ENCODE results near the gene CABLES1.

The CABLES1 gene

GRCh38 chr18:23243816-23244215 is 108.5 kb downstream of the CABLES1 start:
- no peak overlapping the region for H3K27ac ChIP-seq (ENCODE audit: poor library complexity, severe bottlenecking)
- H3K9me3 ChIP-seq (ENCODE audit: severe bottlenecking): no peaks in the 10 kb centered on the region
- TF ChIP-seq, protein P1, sequence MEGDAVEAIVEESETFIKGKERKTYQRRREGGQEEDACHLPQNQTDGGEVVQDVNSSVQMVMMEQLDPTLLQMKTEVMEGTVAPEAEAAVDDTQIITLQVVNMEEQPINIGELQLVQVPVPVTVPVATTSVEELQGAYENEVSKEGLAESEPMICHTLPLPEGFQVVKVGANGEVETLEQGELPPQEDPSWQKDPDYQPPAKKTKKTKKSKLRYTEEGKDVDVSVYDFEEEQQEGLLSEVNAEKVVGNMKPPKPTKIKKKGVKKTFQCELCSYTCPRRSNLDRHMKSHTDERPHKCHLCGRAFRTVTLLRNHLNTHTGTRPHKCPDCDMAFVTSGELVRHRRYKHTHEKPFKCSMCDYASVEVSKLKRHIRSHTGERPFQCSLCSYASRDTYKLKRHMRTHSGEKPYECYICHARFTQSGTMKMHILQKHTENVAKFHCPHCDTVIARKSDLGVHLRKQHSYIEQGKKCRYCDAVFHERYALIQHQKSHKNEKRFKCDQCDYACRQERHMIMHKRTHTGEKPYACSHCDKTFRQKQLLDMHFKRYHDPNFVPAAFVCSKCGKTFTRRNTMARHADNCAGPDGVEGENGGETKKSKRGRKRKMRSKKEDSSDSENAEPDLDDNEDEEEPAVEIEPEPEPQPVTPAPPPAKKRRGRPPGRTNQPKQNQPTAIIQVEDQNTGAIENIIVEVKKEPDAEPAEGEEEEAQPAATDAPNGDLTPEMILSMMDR (IDR thresholded peaks at IDR 0.05; ENCODE audit: poor library complexity, severe bottlenecking): no peak
- H3K4me1 ChIP-seq (ENCODE audit: insufficient read depth, poor library complexity, severe bottlenecking): no peaks in the 10 kb centered on the region
- no peak overlapping the region for H3K4me3 ChIP-seq (ENCODE audit: severe bottlenecking)
- no peaks in the 10 kb centered on the region for H3K36me3 ChIP-seq (ENCODE audit: low read depth)
- H3K27me3 ChIP-seq (ENCODE audit: insufficient read depth, poor library complexity, severe bottlenecking): no peaks in the 10 kb centered on the region
- DNase-seq (ENCODE audit: low spot score) (no peak), ATAC-seq (ENCODE audit: low read depth) (no peak)

GRCh38 chr18:23244401-23244800 is 109.1 kb downstream of the CABLES1 start:
- Histone ChIP-seq H3K27ac (ENCODE audit: poor library complexity, severe bottlenecking) (no peak overlapping the region), H3K9me3 (ENCODE audit: severe bottlenecking) (no peaks in the 10 kb centered on the region), H3K36me3 (ENCODE audit: low read depth) (no peaks in the 10 kb centered on the region), H3K27me3 (ENCODE audit: insufficient read depth, poor library complexity, severe bottlenecking) (no peaks in the 10 kb centered on the region), H3K4me3 (ENCODE audit: severe bottlenecking) (no peak overlapping the region), H3K4me1 (ENCODE audit: insufficient read depth, poor library complexity, severe bottlenecking) (no peaks in the 10 kb centered on the region)
- TF ChIP-seq, protein P1 (IDR thresholded peaks at IDR 0.05; ENCODE audit: poor library complexity, severe bottlenecking): no peak
- DNase-seq (ENCODE audit: low spot score): no peak
- ATAC-seq (ENCODE audit: low read depth): no peak

GRCh38 chr18:23245461-23245860 is 110.2 kb downstream of the CABLES1 start:
- TF ChIP-seq, protein P1 (IDR thresholded peaks at IDR 0.05; ENCODE audit: poor library complexity, severe bottlenecking): no peak
- H3K4me3 ChIP-seq (ENCODE audit: severe bottlenecking): no peak overlapping the region
- ATAC-seq (ENCODE audit: low read depth): no peak

DNA sequence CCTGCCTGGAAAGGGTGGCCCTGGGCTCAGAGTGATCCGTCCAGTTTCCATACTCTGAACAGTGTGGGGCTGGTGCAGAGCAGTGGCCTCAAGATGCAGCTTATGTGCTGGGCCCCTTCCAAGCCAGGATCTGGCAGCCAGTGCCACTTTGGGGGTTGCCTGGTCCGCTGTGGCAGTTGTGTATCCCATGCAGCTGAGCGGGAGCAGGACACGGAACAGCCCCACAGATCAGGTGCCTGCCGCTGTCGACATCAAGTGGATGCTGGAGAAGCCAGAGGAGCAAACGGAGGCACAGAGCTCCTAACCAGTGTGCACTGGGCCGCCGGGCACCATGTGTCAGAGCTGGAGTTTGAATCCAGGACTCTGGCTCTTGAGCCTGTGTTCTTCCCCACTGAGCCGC is 112.0 kb downstream of the CABLES1 start:
- no peaks in the 10 kb centered on the region for H3K27me3 ChIP-seq (ENCODE audit: insufficient read depth, poor library complexity, severe bottlenecking)
- no peak overlapping the region for H3K27ac ChIP-seq (ENCODE audit: poor library complexity, severe bottlenecking)
- H3K9me3 ChIP-seq (ENCODE audit: severe bottlenecking): no peaks in the 10 kb centered on the region
- DNase-seq (ENCODE audit: low spot score): no peak
- H3K36me3 ChIP-seq (ENCODE audit: low read depth): no peaks in the 10 kb centered on the region
- TF ChIP-seq, protein P1 (IDR thresholded peaks at IDR 0.05; ENCODE audit: poor library complexity, severe bottlenecking): no peak
- H3K4me3 ChIP-seq (ENCODE audit: severe bottlenecking): no peak overlapping the region
- no peak for ATAC-seq (ENCODE audit: low read depth)
- H3K4me1 ChIP-seq (ENCODE audit: insufficient read depth, poor library complexity, severe bottlenecking): no peaks in the 10 kb centered on the region

More at GRCh38 chr18:23245461-23245860, 110.2 kb downstream of the CABLES1 start:
- DNase-seq (ENCODE audit: low spot score): no peak
- no peaks in the 10 kb centered on the region for H3K4me1 ChIP-seq (ENCODE audit: insufficient read depth, poor library complexity, severe bottlenecking)
- H3K27ac ChIP-seq (ENCODE audit: poor library complexity, severe bottlenecking): no peak overlapping the region
- H3K36me3 ChIP-seq (ENCODE audit: low read depth): no peaks in the 10 kb centered on the region
- H3K27me3 ChIP-seq (ENCODE audit: insufficient read depth, poor library complexity, severe bottlenecking): no peaks in the 10 kb centered on the region
- H3K9me3 ChIP-seq (ENCODE audit: severe bottlenecking): no peaks in the 10 kb centered on the region

DNA sequence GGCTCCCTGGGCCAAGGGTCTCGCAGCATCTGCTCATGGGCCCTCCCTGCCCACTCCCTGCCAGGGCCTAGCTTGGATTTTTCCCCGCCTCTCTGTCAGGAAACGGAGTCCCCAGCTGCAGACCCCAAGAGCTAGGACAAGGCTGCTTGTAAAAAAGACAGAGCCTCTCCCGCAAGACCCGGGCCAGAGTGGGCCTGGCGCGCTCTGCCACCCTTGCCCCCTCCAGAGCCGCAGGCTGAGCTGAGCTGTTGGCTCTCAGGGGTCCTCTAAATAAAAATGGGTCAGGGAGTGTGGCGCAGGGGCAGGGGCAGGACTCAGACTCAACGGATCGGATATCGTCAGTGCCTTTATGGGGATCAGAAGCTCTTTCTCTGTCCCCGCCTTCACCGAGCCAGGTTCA is 112.6 kb downstream of the CABLES1 start:
- DNase-seq (ENCODE audit: low spot score) (no peak), ATAC-seq (ENCODE audit: low read depth) (no peak)
- Histone ChIP-seq H3K4me1 (ENCODE audit: insufficient read depth, poor library complexity, severe bottlenecking) (no peaks in the 10 kb centered on the region), H3K27ac (ENCODE audit: poor library complexity, severe bottlenecking) (no peak overlapping the region), H3K4me3 (ENCODE audit: severe bottlenecking) (no peak overlapping the region), H3K9me3 (ENCODE audit: severe bottlenecking) (no peaks in the 10 kb centered on the region), H3K27me3 (ENCODE audit: insufficient read depth, poor library complexity, severe bottlenecking) (no peaks in the 10 kb centered on the region), H3K36me3 (ENCODE audit: low read depth) (no peaks in the 10 kb centered on the region)
- TF ChIP-seq, protein P1 (IDR thresholded peaks at IDR 0.05; ENCODE audit: poor library complexity, severe bottlenecking): no peak

Measured in RWPE2 (cell line).